ENCODE measurements around the gene KRTAP6-2. TPM values are rescaled to one million over a fixed set of nuclear protein-coding genes. Genes with fewer than 3 reads are reported as not detected.

The KRTAP6-2 gene
- total RNA-seq, 2 experiments from 2014 or later = not detected

DNA sequence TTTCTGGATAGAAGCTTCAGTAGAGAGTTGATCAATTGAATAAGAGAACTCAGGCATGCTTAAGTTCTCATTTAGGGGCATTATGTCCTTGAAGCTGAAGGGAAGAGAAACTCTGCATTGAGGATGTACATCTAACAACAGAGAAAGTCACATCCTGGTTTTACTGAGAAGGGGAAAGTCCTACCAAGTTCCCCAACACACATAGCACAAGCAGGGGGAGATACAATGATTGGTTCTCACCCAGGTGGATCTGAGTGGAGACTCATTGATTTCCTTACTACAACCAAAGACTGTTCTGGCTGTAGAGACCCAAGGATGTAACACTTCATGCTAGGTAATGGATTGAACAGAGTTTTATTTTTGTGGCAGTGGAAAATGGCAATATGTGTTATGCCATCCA, 16.5 kb upstream of the KRTAP6-2 start:
- DNase-seq (no peak), ATAC-seq (ENCODE audit: poor library complexity) (no peak)
- H3K27ac Mint-ChIP-seq = no peak overlapping the region
- no peaks in the 10 kb centered on the region for H3K27me3 Mint-ChIP-seq
- no peaks in the 10 kb centered on the region for H3K36me3 Mint-ChIP-seq (ENCODE audit: low read depth)
- Histone ChIP-seq H3K4me1 (ENCODE audit: insufficient read depth, low read length) (no peaks in the 10 kb centered on the region), H3K4me3 (ENCODE audit: low read length) (no peak overlapping the region), H3K27me3 (ENCODE audit: control insufficient read depth in 1 of 2, insufficient read depth in 2 of 2, low read length in 2 of 2) (no peaks in the 10 kb centered on the region), H3K9me3 (ENCODE audit: control insufficient read depth in 1 of 2, insufficient read depth in 1 of 2, low read length in 2 of 2) (peaks cover 0 to 4% of the 10 kb centered on the region in 2 experiments), H3K27ac (ENCODE audit: low read depth in 1 of 2, low read length in 2 of 2) (no peak overlapping the region), H3K36me3 (ENCODE audit: insufficient read depth, low read length) (no peaks in the 10 kb centered on the region)
- no peak overlapping the region for H3K4me3 Mint-ChIP-seq
- TF ChIP-seq, protein P1, sequence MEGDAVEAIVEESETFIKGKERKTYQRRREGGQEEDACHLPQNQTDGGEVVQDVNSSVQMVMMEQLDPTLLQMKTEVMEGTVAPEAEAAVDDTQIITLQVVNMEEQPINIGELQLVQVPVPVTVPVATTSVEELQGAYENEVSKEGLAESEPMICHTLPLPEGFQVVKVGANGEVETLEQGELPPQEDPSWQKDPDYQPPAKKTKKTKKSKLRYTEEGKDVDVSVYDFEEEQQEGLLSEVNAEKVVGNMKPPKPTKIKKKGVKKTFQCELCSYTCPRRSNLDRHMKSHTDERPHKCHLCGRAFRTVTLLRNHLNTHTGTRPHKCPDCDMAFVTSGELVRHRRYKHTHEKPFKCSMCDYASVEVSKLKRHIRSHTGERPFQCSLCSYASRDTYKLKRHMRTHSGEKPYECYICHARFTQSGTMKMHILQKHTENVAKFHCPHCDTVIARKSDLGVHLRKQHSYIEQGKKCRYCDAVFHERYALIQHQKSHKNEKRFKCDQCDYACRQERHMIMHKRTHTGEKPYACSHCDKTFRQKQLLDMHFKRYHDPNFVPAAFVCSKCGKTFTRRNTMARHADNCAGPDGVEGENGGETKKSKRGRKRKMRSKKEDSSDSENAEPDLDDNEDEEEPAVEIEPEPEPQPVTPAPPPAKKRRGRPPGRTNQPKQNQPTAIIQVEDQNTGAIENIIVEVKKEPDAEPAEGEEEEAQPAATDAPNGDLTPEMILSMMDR (IDR thresholded peaks at IDR 0.05) = no peak
- no peaks in the 10 kb centered on the region for H3K4me1 Mint-ChIP-seq (ENCODE audit: low read depth)
- ChIA-PET CTCF (no interaction called here), POLR2A (no interaction called here)
- intact Hi-C loops (cut with DNase I, micrococcal nuclease) = no loop called here
- H3K9me3 Mint-ChIP-seq = peaks cover 2% of the 10 kb centered on the region

DNA sequence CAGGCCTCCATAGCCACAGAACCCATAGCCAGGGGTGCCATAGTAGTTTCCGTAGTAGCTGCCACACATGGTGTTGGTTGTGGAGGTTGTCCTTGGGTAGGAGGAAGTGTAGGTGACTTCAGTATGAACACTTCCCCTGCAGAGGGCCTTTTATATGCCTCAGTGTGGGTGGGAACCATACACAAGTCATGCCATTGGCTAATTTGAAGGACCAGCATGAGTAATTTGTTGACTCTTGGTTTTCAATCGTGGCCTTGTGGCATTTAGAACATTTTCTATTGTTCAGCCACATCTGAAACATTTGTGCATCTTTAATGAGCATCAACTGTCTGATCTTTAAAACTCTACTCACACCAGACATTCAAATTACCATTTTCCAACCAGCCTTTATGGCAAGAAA, 15.1 kb upstream of the KRTAP6-2 start, which contains the start of gene KRTAP6-1:
KRTAP6-1 (minus strand) TSS at position 95 of the 400 bp plus-strand sequence; CDS start at position 69, 26 bp downstream.
- Histone ChIP-seq H3K9me3 (ENCODE audit: control insufficient read depth in 1 of 2, insufficient read depth in 1 of 2, low read length in 2 of 2) (peaks cover 0 to 4% of the 10 kb centered on the region in 2 experiments), H3K27ac (ENCODE audit: low read depth in 1 of 2, low read length in 2 of 2) (no peak within 1 kb of the TSS), H3K4me1 (ENCODE audit: insufficient read depth, low read length) (no peaks in the 10 kb centered on the region), H3K4me3 (ENCODE audit: low read length) (no peak within 1 kb of the TSS), H3K36me3 (ENCODE audit: insufficient read depth, low read length) (no peaks in the 10 kb centered on the region), H3K27me3 (ENCODE audit: control insufficient read depth in 1 of 2, insufficient read depth in 2 of 2, low read length in 2 of 2) (no peaks in the 10 kb centered on the region)
- H3K9me3 Mint-ChIP-seq = peaks cover 5% of the 10 kb centered on the region
- DNase-seq = no peak
- POLR2A ChIA-PET = no interaction called here
- intact Hi-C loops (cut with DNase I, micrococcal nuclease) = no loop called here
- TF ChIP-seq, protein P1 (IDR thresholded peaks at IDR 0.05) = no peak
- H3K4me3 Mint-ChIP-seq = no peak within 1 kb of the TSS
- no peak for ATAC-seq (ENCODE audit: poor library complexity)
- CTCF ChIA-PET = no interaction called here
- no peaks in the 10 kb centered on the region for H3K27me3 Mint-ChIP-seq
- H3K4me1 Mint-ChIP-seq (ENCODE audit: low read depth) = no peaks in the 10 kb centered on the region
- no peaks in the 10 kb centered on the region for H3K36me3 Mint-ChIP-seq (ENCODE audit: low read depth)
- no peak within 1 kb of the TSS for H3K27ac Mint-ChIP-seq

DNA sequence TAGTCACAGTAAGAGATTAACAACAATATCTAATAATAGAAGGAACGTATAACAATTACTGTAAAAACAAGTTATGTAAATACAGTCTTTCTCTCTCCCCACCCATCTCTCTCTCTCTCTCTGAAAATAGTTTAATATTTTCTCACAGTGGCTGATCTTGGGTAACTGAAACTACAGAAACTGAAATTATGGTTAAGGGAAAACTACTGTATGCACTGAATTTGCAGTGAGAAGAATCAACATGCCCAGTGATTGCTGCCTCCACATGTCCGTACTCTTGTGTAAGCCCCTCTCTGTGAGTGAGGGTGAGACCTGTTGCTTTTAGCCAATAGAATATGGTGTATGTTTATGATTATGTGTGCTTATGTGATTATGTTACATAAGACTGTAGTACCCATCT, 13.4 kb upstream of the KRTAP6-2 start:
- Mint-ChIP-seq H3K27ac (no peak overlapping the region), H3K36me3 (ENCODE audit: low read depth) (no peaks in the 10 kb centered on the region), H3K27me3 (no peaks in the 10 kb centered on the region), H3K9me3 (peaks cover 10% of the 10 kb centered on the region), H3K4me1 (ENCODE audit: low read depth) (no peaks in the 10 kb centered on the region), H3K4me3 (no peak overlapping the region)
- TF ChIP-seq, protein P1 (IDR thresholded peaks at IDR 0.05) = no peak
- ChIA-PET POLR2A (no interaction called here), CTCF (no interaction called here)
- Histone ChIP-seq H3K9me3 (ENCODE audit: control insufficient read depth in 1 of 2, insufficient read depth in 1 of 2, low read length in 2 of 2) (peaks cover 0 to 4% of the 10 kb centered on the region in 2 experiments), H3K27ac (ENCODE audit: low read depth in 1 of 2, low read length in 2 of 2) (no peak overlapping the region), H3K4me3 (ENCODE audit: low read length) (no peak overlapping the region), H3K36me3 (ENCODE audit: insufficient read depth, low read length) (no peaks in the 10 kb centered on the region), H3K27me3 (ENCODE audit: control insufficient read depth in 1 of 2, insufficient read depth in 2 of 2, low read length in 2 of 2) (no peaks in the 10 kb centered on the region), H3K4me1 (ENCODE audit: insufficient read depth, low read length) (no peaks in the 10 kb centered on the region)
- intact Hi-C loops (cut with DNase I, micrococcal nuclease) = no loop called here
- ATAC-seq (ENCODE audit: poor library complexity) = no peak
- DNase-seq = no peak
